Panc1 (cell line): Measurements from ENCODE around the gene ATXN2.

Experiments
- CTCF ChIP-seq: fragments of 450-650 bp; IDR thresholded peaks from 2 replicates; pipeline ENCODE4 v1.5.1; 2017; ENCODE audit warnings: mild to moderate bottlenecking
- POLR2AphosphoS5 ChIP-seq: IDR thresholded peaks from 2 replicates; pipeline ENCODE4 v1.6.1; 2012; ENCODE audit warnings: mild to moderate bottlenecking, low read depth, low read length, moderate library complexity
- REST ChIP-seq, 2 experiments: IDR thresholded peaks; 2 replicates each; pipeline ENCODE4 v1.6.1; 2011 to 2012; ENCODE audit warnings: low read depth in 2 of 2, control low read depth in 1 of 2, low read length in 1 of 2, mild to moderate bottlenecking in 1 of 2, moderate library complexity in 1 of 2; ENCODE audit not compliant: insufficient read depth in 1 of 2
- SIN3A ChIP-seq: IDR thresholded peaks from 2 replicates; pipeline ENCODE4 v1.6.1; 2012; ENCODE audit warnings: low read depth, mild to moderate bottlenecking, low read length, moderate library complexity, borderline replicate concordance; ENCODE audit not compliant: insufficient read depth

GRCh38 chr12:111453071-111453989 is 145.8 kb downstream of the ATXN2 start:
- TF ChIP-seq CTCF: no peak
- TF ChIP-seq REST (IDR thresholded peaks at IDR 0.05; ENCODE audit: insufficient read depth in 1 of 2, low read depth in 2 of 2, low read length in 1 of 2): no peak
- TF ChIP-seq POLR2AphosphoS5: no peak; the same call in 1 of the 2 replicates
- TF ChIP-seq SIN3A: no peak
